ENCODE data around the gene ABCA9. TPM values are rescaled to one million over a fixed set of nuclear protein-coding genes. Genes with fewer than 3 reads are reported as not detected.

ABCA9 gene
- total RNA-seq, 1 experiment from 2014 or later: not detected

DNA sequence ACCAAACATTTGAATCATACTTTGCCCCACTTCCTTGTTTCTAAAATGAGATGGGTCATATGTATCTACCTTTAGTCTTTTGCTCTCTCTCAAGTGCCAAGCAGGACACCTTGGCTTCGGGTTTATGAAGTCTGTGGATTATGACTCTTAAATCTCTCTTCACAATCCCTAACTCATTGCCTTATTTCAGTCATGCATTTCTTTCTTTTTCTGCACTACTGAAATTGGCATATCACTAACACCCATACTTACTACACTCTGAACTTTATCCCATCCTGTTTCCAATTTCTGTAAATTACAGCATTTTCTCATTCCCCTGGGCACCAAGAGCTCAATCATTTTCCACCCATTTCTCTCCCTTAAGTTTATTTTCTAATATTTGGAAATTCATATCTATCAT lies 42.0 kb downstream of the ABCA9 start:
- no peak for DNase-seq
- Histone ChIP-seq H2AK5ac (ENCODE audit: insufficient read length, low read length) (no peak overlapping the region), H3K27me3 (ENCODE audit: insufficient read depth, low read length) (no peaks in the 10 kb centered on the region), H2AFZ (ENCODE audit: low read length) (no peak overlapping the region), H3K56ac (ENCODE audit: insufficient read length, low read depth, low read length) (no peak overlapping the region), H4K20me1 (ENCODE audit: control insufficient read depth, insufficient read depth, insufficient read length) (no peaks in the 10 kb centered on the region), H3K4ac (ENCODE audit: low read depth, low read length) (no peak overlapping the region), H3K23ac (ENCODE audit: insufficient read length, low read depth, low read length) (no peak overlapping the region), H3K14ac (ENCODE audit: insufficient read depth, low read length) (no peak overlapping the region), H3K27ac (ENCODE audit: insufficient read length, low read depth, low read length) (no peak overlapping the region), H3K79me2 (ENCODE audit: insufficient read depth, low read length) (no peaks in the 10 kb centered on the region), H4K8ac (replicated peaks; ENCODE audit: insufficient read length, low read depth, low read length) (no peak overlapping the region), H3K79me1 (ENCODE audit: insufficient read depth, low read depth, low read length, poor library complexity, severe bottlenecking) (no peaks in the 10 kb centered on the region), H3K23me2 (ENCODE audit: insufficient read length, low read depth, low read length, poor library complexity, severe bottlenecking) (no peaks in the 10 kb centered on the region), H2BK20ac (ENCODE audit: low read depth, low read length, poor library complexity, severe bottlenecking) (no peak overlapping the region), H2BK5ac (ENCODE audit: insufficient read length, low read length) (no peak overlapping the region), H3K9me3 (ENCODE audit: control insufficient read depth, low read depth, low read length) (no peaks in the 10 kb centered on the region), H4K5ac (ENCODE audit: insufficient read length, low read depth, low read length) (no peak overlapping the region), H4K91ac (ENCODE audit: insufficient read length, low read depth, low read length) (no peak overlapping the region), H2BK12ac (ENCODE audit: insufficient read length, low read depth, low read length) (no peak overlapping the region), H3K18ac (ENCODE audit: insufficient read length, low read depth, low read length) (no peak overlapping the region), H2BK15ac (ENCODE audit: low read depth, low read length) (no peak overlapping the region), H3K4me1 (ENCODE audit: insufficient read depth, low read length) (no peaks in the 10 kb centered on the region), H3K9ac (ENCODE audit: extremely low read depth, insufficient read length, low read length) (no peak overlapping the region), H3T11ph (ENCODE audit: low read length) (no peak overlapping the region), H2BK120ac (ENCODE audit: low read depth, low read length, poor library complexity, severe bottlenecking) (no peak overlapping the region), H3K4me2 (ENCODE audit: insufficient read depth, insufficient read length, low read length) (no peak overlapping the region)
- TF ChIP-seq, protein P1, sequence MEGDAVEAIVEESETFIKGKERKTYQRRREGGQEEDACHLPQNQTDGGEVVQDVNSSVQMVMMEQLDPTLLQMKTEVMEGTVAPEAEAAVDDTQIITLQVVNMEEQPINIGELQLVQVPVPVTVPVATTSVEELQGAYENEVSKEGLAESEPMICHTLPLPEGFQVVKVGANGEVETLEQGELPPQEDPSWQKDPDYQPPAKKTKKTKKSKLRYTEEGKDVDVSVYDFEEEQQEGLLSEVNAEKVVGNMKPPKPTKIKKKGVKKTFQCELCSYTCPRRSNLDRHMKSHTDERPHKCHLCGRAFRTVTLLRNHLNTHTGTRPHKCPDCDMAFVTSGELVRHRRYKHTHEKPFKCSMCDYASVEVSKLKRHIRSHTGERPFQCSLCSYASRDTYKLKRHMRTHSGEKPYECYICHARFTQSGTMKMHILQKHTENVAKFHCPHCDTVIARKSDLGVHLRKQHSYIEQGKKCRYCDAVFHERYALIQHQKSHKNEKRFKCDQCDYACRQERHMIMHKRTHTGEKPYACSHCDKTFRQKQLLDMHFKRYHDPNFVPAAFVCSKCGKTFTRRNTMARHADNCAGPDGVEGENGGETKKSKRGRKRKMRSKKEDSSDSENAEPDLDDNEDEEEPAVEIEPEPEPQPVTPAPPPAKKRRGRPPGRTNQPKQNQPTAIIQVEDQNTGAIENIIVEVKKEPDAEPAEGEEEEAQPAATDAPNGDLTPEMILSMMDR (conservative IDR thresholded peaks at IDR 0.05): no peak
- H3K9me3 Mint-ChIP-seq: no peaks in the 10 kb centered on the region
- no peaks in the 10 kb centered on the region for H3K36me3 Mint-ChIP-seq (ENCODE audit: insufficient read depth in 1 of 3, low read depth in 3 of 3)
- no peak overlapping the region for H3K27ac Mint-ChIP-seq
- WGBS (ENCODE audit: extremely low coverage, insufficient read length, low lambda C conversion rate): no CpG with 5 or more reads among the region's 1 CpG
- H3K4me1 Mint-ChIP-seq: no peaks in the 10 kb centered on the region
- no peak overlapping the region for H3K4me3 Mint-ChIP-seq
- no peaks in the 10 kb centered on the region; the same call in 1 of the 2 replicates for H3K27me3 Mint-ChIP-seq (ENCODE audit: low read depth)

Measured in H9 (cell line).